AG09309 (cell line): Measurements from ENCODE around the gene SLC43A2.

Experiments
- DNase-seq: peaks from one replicate; pipeline ENCODE4 v3.0.0-alpha.2; 2010; ENCODE audit warnings: low read depth
- H3K4me3 ChIP-seq: 2 replicates; pipeline ENCODE4 v1.5.1; 2011; ENCODE audit warnings: mild to moderate bottlenecking, low read depth, low read length, moderate library complexity; ENCODE audit not compliant: control insufficient read depth
- CTCF ChIP-seq: IDR thresholded peaks from 2 replicates; pipeline ENCODE4 v1.5.1; 2011; ENCODE audit warnings: mild to moderate bottlenecking, low read depth, low read length, inconsistent platforms; ENCODE audit not compliant: insufficient read depth, control insufficient read depth; ENCODE audit errors: missing control alignments

The SLC43A2 gene

GRCh38 chr17:1651559-1651844, 22.9 kb upstream of the SLC43A2 start:
- DNase-seq: no peak
- H3K4me3 ChIP-seq: no peak overlapping the region
- TF ChIP-seq CTCF: no peak

- H3K4me3 ChIP-seq: no peak overlapping the region
- DNase-seq: no peak
- TF ChIP-seq CTCF: no peak
Measured at GRCh38 chr17:1650731-1651558, 22.3 kb upstream of the SLC43A2 start.

GRCh38 chr17:1649844-1650501, 21.3 kb upstream of the SLC43A2 start, which contains the start of gene RILP:
RILP (minus strand) TSS chr17:1649866; CDS start chr17:1649804, 62 bp downstream.
- DNase-seq: no peak
- TF ChIP-seq CTCF: peak; percentile 3
- peak within 1 kb of the TSS; percentile 52 for H3K4me3 ChIP-seq

- H3K4me3 ChIP-seq: peak overlapping the region; percentile 52
- peak; percentile 80 for DNase-seq
- TF ChIP-seq CTCF: peak; percentile 81
Measured at GRCh38 chr17:1648963-1649843, 20.6 kb upstream of the SLC43A2 start.

- H3K4me3 ChIP-seq: peak overlapping the region; percentile 44
- no peak for DNase-seq
- peak; percentile 35 for TF ChIP-seq CTCF
Measured at GRCh38 chr17:1648173-1648962, 19.7 kb upstream of the SLC43A2 start.

GRCh38 chr17:1647802-1648171, 19.2 kb upstream of the SLC43A2 start:
- H3K4me3 ChIP-seq: no peak overlapping the region
- TF ChIP-seq CTCF: no peak
- DNase-seq: no peak
